ENCODE results near the gene CLN6.
"Not testable (repeated sequence)": the region's sequence is repeated elsewhere in the genome, so short reads cannot be mapped to it uniquely, and the experiment has no call there.

The CLN6 gene

GRCh38 chr15:68221530-68222431 lies 7.7 kb downstream of the CLN6 start:
- DNase-seq: not testable (repeated sequence)

- no peak for DNase-seq
Observed at GRCh38 chr15:68220967-68221366, 8.6 kb downstream of the CLN6 start.

GRCh38 chr15:68220489-68220888 lies 9.0 kb downstream of the CLN6 start:
- DNase-seq: no peak

- no peak for DNase-seq
Observed at GRCh38 chr15:68218847-68219798, 10.4 kb downstream of the CLN6 start.

- DNase-seq: no peak
Observed at GRCh38 chr15:68218331-68218730, 11.2 kb downstream of the CLN6 start.

- DNase-seq: peak in 1 of 3 donors; percentile 34
Observed at GRCh38 chr15:68217341-68217740, 12.2 kb downstream of the CLN6 start.

- peak; percentile 65 to 71 (median 68) for DNase-seq
Observed at GRCh38 chr15:68214838-68215254, 14.7 kb downstream of the CLN6 start.

- DNase-seq: no peak
Observed at GRCh38 chr15:68213991-68214837, 15.3 kb downstream of the CLN6 start.

- DNase-seq: not testable (repeated sequence)
Observed at GRCh38 chr15:68213491-68213845, 16.1 kb downstream of the CLN6 start.

- no peak for DNase-seq
Observed at GRCh38 chr15:68211656-68212320, 17.7 kb downstream of the CLN6 start.

- DNase-seq: peak; percentile 54 to 79 (median 62)
Observed at GRCh38 chr15:68210821-68211655, 18.5 kb downstream of the CLN6 start.

- DNase-seq: no peak
Observed at GRCh38 chr15:68210409-68210756, 19.1 kb downstream of the CLN6 start.

- DNase-seq: no peak
Observed at GRCh38 chr15:68209735-68210408, 19.7 kb downstream of the CLN6 start.

- no peak for DNase-seq
Observed at GRCh38 chr15:68209272-68209671, 20.3 kb downstream of the CLN6 start.

- no peak for DNase-seq
Observed at GRCh38 chr15:68208636-68209240, 20.8 kb downstream of the CLN6 start.

GRCh38 chr15:68208136-68208535 lies 21.4 kb downstream of the CLN6 start:
- no peak for DNase-seq

GRCh38 chr15:68207176-68207935 lies 22.2 kb downstream of the CLN6 start:
- no peak for DNase-seq

- no peak for DNase-seq
Observed at GRCh38 chr15:68206711-68207151, 22.8 kb downstream of the CLN6 start.

- DNase-seq: peak; percentile 78 to 87 (median 78)
Observed at GRCh38 chr15:68205954-68206539, 23.5 kb downstream of the CLN6 start.

Data from suppressor macrophage treated with lipopolysaccharide for 1 hour (primary cell).